GM21381 (cell line): ENCODE measurements around the gene PRDM16.

Experiments used
- ATAC-seq: cut with Tn5 transposase; IDR thresholded peaks from one replicate; pipeline ENCODE4 v1.9.1; 2021; ENCODE audit warnings: mild to moderate bottlenecking, moderate library complexity; ENCODE audit not compliant: unreplicated experiment

The PRDM16 gene

DNA sequence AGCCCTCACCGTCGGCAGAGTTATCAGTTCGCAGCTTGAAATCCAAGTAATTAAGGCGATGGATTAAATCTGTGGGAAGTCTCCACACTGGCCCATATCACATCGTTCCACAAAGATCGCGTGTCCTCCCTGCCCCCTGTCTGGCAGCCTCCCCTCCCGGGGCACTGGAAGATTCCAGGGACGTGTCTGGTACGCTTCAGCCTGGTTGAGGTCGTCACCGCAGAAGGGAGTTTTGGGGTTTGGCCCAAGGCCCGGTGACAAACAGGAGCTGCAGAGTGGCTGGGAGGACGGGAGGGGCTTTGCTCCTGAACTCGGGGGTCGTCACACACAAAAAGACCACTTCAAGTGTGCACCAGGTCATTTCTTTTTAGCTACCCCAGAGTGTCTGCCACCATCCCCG is 51.1 kb downstream of the PRDM16 start:
- no peak for ATAC-seq

DNA sequence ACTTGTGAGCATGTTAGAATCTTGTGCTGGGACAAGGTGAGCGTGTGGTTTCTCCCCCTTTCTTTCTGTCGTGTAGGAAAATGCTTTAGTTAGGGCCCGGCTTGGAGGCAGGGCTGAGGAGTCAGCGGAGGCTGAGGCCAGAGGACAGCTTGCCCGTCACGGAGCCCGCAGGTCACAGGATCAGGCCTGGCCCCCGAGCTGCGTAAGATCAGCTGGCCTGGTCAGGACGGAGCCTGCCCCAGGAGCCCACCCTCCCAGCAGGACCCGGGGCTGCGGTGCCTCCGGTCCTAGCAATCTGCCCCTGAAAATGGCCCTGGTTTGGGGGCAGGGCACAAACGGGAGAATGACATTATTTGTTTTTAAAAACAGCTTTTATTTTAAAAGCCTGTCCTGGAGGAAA is 52.0 kb downstream of the PRDM16 start:
- ATAC-seq: no peak

DNA sequence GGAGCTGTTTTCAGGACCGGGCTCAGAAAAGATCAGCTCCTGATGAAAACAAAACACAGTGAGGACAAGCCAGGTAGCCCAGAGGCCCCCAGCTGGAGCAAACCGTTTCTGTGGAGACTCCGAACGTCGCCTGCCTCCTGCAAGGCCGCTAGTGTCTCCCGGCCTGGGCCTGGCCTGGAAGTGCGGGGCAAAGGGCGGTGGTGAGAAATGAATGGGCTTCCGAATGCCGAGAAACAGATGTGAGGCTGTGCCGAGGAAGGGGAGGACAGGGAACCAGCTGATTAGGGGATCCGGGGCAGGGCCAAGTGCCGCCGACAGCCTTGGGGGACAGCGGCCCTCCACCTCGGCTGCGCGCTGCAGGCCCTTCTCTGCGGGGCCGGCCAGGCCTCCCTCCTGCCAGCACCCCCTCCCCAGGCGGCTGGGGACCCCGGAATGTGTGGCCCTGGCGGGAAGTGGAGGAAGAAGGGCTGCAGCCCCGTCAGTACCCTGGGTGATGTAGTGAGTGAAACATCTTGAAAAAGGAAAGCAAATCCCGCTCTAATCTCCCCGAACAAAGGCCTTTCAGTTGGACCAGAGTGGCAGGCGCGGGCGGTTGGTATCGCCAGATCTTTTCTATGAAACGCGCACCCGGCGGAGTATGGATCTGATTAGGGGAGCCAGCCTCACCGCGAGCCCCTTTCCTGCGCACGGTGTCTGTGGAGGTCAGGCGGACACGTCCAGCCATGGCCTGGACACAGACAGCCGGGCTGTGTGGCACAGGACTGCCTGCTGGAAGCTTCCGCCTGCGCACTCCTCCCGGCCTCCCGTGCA is 52.6 kb downstream of the PRDM16 start:
- ATAC-seq: no peak

DNA sequence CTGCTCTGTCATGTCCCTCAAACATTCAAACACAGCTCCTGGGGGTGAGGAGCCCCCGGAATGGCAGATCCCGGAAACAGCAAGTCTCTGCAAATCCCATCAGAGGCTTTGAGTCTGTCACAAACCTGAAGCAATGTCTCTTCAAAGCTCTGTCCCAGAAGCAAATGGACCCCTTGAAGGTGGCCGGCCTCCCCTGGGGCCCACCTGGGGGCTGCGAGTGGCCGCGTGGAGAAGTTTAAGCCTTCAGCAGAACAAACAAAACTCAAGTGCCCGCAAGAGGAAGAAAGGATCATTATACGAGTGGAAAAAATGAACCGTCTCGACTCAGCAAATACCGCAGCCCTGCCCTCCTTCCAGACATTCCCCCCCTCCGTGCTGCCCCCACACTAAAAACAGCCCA is 53.3 kb downstream of the PRDM16 start:
- no peak for ATAC-seq

DNA sequence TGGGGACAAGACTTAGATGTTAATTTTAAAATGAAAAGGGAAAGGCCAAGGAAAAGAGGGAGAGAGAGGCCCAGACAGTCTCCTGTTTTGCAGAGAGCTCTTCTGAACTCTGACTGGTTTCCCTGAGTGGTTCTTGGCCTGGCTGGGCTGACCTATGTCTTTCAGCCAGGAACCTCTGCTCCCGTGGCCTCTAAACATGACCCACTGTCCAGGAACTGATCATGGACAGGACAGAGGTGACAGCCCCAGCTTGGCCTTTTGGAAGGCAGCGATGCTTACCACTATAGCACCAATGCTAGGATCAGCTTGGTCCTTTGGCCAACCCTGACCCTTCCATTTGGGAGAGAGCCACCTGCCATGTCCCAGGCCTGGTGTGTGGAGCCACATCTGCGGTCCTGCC is 55.2 kb downstream of the PRDM16 start:
- no peak for ATAC-seq

DNA sequence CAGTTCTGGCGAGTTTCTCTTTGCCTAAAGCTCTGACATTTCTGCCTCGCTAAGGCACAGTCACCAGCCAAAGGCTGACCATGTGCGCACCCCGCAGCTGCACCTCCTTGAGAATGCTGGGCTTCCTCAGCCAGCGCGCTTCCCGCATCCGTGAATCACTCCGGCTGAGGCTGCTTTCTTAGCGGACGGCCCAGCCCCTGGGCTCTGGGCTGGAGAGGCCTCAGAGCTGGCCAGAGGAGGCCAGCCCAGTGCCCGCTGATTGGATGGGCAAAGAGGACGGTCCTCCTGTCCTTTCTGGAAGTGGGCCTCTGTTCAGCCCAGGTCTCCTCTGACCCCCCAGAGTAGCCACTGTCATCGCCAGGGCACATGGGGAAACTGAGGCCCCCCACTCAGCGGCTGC is 56.1 kb downstream of the PRDM16 start:
- no peak for ATAC-seq

DNA sequence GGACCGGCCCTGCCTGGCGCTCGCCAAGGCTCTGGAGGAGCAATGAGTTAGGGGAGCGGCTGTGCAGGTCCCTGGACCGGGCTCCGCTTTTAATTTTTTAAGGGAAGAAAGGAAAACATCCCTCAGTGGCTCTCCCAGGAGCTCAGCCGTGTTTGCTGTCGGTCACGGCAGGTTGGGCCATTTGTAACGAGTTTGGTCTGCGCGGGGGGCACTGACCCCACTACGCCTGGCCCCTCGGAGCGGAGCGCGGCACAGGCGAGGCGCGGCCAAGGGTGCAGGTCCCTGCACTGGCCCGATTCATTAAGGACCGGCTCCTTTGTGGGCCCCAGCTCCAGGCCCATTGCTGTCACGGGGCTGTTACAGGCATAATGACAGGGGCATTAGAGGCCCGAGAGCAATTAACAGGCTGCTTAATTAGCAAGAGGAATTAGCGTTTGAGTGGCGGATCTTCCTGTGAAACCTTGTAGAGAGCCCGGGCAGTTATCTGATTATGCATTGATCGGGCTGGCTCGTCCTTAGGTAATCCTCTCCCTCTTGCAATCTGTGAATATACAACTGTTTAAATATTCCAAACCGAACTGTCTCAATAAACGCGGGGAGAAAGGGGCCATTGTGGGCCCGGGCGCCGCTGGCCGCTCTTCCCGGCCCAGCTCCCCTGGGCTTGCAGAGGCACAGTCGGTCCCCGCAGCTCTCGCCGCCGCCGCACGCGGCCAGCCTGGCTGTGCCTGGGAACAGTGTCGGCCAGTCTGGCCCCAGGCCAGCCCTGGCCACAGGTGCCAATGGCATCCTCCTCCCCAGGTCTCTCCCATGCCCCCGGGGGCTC is 56.8 kb downstream of the PRDM16 start:
- no peak for ATAC-seq

DNA sequence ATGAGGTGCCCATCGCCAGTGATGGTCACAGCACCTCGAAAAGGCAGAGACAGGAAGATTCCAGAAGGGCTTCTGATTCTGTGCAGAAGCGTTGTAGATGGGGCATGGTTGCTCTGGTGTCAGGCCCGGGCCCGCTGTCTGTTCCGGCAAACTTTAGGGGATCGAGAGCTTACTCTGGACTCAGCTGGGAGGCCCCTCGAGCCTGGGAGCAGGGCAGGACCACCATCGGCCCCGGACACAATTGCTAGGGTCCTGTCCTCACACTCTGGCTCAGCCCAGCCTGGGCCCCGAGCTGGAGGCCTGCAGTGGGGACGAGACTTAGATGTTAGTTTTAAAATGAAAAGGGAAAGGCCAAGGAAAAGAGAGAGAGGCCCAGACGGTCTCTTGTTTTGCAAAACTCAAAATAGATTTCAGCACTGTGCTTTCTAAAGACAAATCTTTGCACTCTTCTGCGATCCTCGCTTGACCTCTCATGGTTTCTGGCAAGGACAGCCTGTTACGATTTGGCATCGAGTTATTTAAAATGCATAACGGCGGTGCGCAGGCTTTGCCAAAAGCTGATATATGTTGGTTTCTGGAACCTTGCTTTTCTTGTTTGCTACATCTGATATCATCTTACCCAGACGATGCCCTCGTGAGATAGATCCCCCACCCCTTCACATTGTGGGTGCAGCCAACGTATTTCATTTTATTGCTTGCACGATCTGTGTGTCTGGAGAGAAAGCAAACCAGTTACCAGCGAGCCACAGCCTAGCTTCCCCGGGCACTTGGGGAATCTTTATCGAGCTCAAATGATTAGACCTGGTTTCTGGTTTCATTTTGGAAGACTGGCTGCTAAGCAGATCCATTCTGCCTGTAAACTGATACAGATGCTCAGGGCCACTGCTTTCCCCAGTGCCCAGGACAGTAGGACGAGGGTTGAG is 58.0 kb downstream of the PRDM16 start:
- ATAC-seq: no peak

DNA sequence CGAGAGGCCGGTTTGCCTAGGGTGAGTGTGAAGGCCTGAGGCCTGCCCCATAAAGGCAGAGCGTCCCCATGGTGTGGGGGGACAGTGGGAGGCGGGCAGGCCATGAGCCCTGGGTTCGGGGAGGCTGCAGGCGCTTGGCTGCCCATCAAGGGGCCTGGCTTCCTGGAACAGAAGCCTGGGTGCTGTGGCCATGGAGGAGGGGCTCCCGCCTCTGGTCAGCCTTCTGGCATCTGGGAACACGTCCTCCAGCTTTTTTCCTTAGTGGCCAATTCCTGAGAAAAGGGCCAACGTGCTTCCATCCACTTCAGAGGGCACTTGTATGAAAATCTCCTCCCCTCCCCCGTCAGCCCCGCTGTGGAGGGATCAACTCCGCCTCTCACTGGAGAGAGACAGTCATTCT is 58.7 kb downstream of the PRDM16 start:
- ATAC-seq: no peak

DNA sequence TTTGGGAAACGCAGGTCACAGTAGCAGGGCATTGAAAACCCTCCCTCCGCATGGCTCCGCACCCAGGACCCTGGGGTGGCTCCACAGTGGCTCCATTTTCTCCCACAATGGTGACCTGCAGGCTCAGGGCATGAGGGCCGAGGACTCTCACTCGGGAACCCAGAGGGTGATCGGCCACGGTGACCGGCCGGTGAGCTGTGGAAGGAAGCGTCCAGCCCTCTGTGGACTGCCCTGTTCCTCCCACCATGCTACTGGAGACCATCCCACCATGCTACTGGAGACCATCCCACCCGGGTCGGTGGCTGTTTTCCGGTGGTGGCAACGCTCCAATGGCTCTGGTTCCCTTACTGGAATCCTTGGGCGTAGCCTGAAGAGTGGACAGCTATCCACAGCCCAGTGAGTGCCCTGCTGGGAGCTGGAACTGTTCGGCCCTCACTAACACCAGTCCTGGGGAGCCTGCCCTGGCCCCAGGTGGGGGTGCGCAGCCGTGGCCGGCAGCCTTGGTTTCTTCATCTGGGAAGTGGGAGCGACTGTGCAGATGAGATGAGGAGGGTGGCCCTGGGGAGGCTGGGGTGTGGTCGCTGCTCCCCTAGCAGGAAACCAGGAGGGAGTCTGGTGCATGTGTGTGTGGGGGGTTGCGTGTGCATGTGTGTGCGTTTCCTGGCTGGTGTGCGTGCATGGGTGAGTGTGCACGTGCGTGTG is 59.6 kb downstream of the PRDM16 start:
- no peak for ATAC-seq

DNA sequence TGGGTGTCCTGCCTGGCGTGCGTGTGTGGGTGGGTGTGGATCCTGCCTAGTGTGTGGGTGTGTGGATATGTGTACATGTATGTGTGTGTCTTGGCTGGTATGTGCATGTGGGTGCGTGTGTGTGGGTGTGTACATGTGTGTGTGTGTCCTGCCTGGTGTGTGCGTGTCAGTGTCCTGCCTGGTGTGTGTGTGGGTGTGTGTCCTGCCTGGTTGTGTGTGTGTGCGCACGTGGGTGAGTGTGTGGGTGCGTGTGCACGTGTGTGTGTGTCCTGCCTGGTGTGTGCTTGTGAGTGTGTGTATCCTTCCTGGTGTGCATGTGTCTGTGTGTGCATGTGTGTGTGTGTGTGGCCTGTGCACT is 60.1 kb downstream of the PRDM16 start:
- ATAC-seq: no peak

DNA sequence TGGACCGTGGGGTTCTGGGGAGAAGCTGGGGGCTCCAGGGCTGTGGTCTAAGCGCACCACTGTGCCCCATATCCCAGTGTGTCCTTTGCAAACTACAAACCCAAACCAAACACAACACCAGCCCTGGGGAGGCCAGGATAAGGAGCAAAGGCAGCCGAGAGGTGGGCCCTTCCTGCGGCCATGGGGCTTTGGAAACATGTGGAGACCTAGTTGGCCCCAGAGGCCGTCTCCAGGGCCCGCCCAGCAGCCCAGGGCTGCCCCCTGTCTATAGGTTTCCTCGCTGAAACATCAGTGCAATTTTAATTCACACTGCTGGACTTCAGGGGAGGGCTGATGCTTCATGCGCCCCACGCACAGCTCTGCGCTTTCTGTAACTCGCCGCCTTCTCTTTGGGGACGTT is 61.3 kb downstream of the PRDM16 start:
- ATAC-seq: no peak

DNA sequence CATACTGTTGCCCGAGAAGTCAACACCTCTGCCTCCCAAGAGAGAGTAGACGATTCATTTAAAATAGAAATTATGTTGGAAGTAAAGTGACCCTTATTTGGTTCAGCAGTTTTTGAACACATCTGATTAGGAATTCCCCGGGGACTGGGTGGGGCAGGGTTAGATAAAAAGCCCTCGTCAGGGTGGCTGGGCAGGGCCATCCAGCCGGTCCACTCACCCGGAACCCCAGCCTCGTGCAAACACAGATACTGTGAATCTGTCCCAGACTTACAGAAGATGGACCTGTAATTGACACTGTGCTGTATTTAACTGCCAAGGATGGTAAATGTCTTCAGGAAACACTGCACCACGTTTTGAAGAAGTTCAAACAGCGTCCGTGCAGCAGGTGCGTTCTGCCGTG is 63.7 kb downstream of the PRDM16 start:
- ATAC-seq: no peak

DNA sequence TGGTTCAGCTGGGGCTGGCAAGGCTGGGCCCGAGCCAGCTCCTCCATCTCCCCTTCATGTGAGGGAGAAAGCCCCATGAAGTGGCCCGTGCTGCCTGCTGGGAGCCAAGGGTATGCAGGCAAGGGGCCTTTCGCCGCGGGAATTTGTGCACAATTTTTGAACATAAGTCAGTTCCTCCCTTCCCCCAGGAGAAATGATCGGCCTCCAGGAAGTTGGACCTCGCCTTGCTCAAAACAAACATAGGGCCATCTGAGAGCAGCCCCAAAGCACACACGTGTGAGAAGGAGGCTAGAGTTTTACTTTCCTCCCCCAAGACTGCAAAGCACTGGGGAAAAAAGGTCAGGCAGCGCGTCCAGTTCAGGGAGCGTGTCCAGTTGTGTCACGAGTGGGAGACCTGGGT is 64.7 kb downstream of the PRDM16 start:
- no peak for ATAC-seq

DNA sequence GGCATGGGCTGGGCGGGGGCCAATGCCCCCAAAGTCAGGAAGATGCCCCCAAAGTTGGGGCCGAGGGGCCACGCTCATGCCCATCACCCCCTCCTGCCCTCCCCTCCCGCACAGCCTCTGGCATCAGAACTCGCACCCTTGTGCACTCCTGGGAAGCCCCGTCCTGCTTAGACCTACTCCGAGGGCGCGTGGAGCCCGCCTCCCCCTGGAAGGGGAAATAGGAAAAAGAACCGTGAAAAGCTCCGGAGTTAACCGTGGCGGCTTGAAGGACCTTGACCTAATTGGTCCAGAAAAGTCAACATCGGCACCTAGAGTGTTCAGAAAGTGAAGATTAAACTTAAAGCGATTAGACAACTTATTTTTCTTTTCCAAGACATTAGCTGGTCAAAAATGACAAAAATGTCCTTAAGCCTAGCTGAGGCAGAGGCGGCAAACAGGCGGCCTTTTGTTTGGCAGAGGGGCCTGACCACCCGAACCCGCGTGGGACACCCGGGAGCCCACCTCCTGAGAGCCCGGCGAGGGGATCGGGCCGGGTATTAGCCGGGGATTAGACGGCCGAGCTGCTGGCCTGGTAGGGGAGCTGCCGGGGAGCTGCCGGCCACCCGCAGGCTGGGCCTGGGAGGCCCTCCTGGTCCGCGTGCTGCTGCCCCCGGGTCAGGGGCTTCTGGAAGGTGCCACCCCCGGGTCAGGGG is 65.5 kb downstream of the PRDM16 start:
- no peak for ATAC-seq

DNA sequence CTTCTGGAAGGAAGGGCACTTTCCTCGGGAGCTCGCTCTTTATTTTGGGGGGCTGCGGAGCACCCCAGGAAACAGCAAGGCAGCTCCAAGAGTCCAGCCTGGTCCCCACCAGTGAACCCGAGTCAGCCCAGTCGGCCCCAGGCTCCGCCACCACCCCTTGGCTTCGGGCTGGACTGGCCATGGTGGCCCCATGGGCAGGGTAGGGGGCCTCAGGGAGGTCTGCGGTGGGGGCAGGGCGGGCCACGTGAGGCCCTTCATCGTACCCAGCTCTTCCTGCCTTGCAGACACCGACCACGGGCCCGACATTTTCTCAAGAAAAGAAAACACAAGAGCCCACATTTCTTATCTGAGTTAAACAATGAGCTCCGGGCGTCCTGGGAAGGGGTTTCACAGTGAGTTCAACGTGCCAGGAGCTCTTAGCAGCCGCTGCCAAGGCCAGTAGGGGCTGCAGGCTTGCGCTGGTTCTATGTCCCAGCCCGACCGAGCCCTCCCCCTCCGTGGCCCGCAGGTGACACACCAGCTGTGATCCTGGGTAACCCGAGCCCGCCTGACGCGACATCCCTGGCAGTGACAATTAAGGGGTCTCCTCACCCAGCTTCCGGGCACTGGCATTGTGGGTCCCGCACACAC is 66.2 kb downstream of the PRDM16 start:
- no peak for ATAC-seq

DNA sequence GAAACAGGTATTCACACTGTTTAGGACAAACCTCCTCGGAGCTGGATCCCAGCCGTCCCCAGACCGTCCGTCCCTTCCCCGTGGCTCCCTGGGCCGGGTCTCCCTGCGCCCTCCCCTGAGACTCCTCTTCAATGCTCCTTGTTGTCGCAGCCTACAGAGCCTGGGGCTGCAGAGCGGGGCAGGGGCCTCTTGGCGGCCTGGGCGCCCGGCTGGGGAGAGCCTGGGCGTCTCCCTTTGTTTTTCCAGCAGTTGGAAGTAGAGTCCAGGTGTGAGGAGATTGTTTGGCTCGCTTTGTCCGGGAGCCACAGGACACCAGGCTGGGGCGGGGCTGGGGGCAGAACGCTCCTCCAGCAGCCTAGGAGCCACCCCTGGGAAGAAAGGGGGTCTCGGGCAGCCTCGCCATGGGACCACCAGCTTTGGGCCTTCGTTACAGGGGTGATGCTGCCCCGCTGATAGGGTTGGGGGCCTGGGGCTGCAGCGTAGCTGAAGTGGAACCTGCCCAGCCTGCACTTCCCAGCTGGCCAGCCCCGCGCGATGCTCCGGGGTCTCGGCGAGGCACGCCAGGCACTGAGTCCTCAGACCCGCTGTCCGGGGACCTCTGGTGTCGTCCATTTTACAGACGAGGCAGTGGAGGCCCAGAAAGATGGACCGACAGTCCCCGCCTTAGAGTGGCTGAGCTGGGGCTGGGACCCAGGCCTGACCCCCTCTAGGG is 66.9 kb downstream of the PRDM16 start:
- no peak for ATAC-seq

DNA sequence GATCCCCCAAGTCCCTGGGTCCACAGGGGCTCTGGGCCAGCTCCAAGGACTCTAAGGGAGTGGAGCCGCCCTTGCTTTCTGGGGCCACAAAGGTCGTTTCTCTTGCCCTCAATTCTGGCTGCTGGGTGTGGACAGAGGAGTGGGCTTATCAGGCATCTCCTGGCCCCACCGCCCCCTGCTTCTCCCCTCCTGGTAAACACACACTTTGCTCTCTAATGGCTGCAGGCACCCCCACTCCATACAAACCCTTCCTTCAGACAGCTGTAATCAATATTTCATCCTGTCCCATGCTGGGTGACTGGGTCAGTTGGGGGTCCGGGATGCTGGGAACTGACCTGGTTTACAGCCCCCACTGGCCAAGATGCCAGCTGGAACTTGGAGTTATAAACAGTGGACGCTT is 67.5 kb downstream of the PRDM16 start:
- no peak for ATAC-seq
